ENCODE data around the gene ZNF586.

ZNF586 gene

DNA sequence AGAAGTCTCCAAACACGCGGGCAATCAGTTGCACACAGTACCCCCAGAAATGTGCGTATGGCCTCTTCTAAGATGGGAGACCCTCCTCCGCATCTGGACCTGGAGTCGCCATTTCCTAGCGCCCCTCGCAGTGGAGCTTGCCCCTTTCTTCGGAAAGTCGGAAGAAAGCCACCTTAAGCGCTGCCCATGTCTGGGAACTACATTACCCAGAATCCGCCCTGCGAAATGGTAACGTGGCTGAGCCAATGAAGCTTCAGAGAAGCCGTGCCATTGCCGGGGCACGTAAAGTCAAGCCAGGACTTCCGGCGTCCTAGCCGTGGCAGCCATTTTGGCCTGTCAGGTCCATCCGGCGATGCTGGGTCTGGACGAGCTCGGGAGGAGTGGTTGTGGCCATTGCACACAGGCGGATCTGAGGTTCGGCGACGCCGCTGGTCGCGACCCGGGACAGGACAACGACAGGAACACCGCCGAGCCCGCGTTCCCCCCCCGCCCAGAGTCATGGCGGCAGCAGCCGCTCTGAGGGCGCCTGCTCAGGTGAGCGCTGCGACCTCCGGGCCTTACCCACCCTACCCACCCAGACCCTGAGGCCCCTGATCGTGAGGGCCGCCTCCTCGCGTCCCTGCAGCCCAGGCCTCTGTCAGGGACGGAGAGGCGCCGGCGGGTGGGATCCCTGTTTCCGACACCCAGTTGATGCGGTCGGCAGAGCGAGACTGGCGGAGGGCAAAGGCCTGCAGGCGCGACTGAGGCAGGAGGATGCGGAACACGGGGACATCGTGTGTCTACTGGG lies at the start of gene ZNF586:
TSS of gene ZNF586 (plus strand) at position 332 of the 787 bp plus-strand sequence. CDS start at position 499, 167 bp downstream.
- no peak for TF ChIP-seq GATA3 (IDR thresholded peaks at IDR 0.05; ENCODE audit: low read depth, low read length)
- no peak for TF ChIP-seq GATA2 (IDR thresholded peaks at IDR 0.05; ENCODE audit: low read depth, low read length)

DNA sequence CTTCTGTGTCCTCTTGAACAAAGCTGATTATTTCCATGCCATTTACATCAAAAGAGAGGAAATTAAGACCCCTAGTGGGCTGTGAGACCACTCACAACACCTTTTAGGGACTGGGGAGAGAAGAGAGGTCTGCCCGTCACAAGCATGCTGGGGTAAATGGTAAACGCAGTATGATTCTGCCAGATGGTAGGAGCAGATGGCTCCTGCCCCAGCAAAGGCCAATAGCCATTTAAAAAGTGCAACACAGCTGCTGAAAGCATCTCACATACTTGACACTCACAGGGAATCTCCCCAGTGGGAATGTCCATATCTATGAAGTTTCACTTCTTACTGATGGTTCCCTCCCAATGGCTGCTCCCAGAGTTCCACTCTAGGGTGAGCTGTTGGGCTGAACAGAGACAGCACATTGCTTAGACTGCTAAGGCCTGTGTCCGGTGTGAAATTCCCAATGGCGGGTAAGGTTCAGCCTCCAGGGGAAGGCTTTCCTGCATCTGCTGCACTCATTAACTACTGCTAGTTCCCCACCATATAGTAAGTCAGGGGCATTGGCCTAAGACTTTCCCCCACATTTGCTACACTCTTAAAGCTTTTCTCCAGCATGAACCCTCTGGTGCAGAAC lies 49.5 kb upstream of the ZNF586 start:
- no peak for TF ChIP-seq GATA2 (IDR thresholded peaks at IDR 0.05; ENCODE audit: low read depth, low read length)
- TF ChIP-seq GATA3 (IDR thresholded peaks at IDR 0.05; ENCODE audit: low read depth, low read length) = no peak

DNA sequence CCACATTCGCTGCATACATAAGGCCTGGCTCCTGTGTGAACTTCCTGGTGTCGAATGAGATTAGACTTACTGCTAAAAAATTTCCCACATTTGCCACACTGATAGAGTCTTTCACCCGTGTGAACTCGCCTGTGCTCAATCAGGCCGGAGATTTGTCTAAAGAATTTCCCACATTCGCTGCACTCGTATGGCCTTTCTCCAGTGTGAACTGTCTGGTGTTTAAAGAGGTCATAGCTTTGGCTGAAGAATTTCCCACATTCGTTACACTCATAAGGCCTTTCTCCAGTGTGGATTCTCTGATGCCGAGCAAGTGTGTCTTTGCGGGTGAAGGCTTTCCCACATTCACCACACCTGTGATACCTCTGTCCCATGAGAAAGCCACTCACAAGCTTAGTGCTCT lies 48.6 kb upstream of the ZNF586 start:
- TF ChIP-seq GATA2 (IDR thresholded peaks at IDR 0.05; ENCODE audit: low read depth, low read length) (no peak), GATA3 (IDR thresholded peaks at IDR 0.05; ENCODE audit: low read depth, low read length) (no peak)

DNA sequence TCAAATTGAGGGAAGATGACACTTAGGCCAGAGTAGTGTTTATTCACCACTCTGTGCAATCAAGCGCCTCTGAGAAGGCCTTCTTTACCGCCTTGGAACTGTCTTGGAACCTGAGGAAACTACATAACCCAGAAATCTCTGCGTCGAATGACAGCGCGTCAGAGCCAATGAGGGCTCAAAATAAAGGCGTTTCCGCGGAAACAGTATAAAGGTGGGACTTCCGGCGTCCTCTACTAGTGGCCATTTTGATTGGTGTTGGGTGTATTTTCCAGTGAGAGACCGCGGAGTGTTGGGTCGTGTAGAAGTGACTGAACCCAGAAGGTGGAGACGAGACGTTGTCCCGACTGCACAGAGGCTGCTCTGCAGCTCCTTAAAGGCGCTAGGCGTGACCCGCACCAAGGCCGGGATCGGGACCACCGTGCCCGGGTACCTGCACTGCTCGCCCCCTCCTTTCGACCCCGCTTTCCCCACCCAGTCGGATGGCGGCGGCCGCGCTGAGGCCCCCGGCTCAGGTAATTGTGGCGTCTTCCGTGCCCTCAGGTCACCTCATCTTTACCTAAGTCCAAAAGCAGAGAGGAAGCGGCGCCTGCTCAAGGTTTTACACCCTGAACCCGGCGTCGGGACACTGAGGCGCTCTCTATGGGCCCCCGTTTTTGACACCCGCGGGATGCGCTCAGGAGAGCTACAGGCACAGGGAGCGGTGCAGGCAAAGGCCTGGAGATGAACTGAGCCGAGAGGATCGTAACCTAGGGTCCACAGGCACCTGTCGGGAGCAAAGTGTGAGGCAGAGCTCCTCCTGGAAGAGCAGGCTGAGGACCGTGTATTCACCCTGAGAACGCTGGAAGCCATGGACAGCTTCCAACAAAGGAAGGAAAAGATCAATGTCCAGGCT lies 22.6 kb upstream of the ZNF586 start, which contains the start of gene ZNF776:
TSS of gene ZNF776 (plus strand) at position 236 of the 892 bp plus-strand sequence. CDS start at position 480, 244 bp downstream.
- no peak for TF ChIP-seq GATA3 (IDR thresholded peaks at IDR 0.05; ENCODE audit: low read depth, low read length)
- no peak for TF ChIP-seq GATA2 (IDR thresholded peaks at IDR 0.05; ENCODE audit: low read depth, low read length)

DNA sequence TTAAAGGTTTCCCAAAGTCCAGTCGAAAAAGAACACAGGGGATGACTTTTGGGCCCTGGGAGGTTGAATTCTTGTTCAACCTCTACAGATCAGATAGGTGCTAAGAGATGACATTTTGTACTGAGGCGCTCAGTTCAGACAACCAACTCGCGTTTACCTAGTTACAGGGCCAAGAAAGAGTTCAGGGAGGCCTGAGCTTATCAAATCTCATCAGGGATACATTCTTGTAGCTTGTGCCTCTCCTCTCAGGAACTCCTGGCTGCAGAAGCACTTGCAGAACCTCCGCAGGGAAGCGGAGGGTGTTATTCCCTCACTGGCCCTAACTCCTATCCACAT lies 22.0 kb upstream of the ZNF586 start:
- TF ChIP-seq GATA3 (IDR thresholded peaks at IDR 0.05; ENCODE audit: low read depth, low read length) = no peak
- TF ChIP-seq GATA2 (IDR thresholded peaks at IDR 0.05; ENCODE audit: low read depth, low read length) = no peak

DNA sequence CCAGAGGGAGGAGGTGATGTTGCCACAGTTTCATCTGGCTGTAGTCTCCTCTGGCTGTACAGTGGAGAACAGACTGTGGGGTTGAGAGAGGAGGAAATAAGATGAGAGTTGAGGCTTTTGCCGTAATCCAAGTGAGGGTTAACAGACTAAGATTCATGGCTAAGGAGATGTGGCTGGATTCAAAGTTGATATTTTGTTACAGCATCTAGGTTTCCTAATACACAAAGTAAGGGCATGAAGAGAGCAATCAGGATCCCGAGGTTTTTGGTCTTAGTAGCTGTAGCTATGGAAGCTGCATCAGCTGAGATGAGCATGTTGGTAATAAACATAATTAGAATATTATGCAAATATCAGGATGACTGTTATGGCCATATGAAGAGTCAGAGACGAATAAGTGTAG lies 21.4 kb upstream of the ZNF586 start:
- no peak for TF ChIP-seq GATA2 (IDR thresholded peaks at IDR 0.05; ENCODE audit: low read depth, low read length)
- no peak for TF ChIP-seq GATA3 (IDR thresholded peaks at IDR 0.05; ENCODE audit: low read depth, low read length)

DNA sequence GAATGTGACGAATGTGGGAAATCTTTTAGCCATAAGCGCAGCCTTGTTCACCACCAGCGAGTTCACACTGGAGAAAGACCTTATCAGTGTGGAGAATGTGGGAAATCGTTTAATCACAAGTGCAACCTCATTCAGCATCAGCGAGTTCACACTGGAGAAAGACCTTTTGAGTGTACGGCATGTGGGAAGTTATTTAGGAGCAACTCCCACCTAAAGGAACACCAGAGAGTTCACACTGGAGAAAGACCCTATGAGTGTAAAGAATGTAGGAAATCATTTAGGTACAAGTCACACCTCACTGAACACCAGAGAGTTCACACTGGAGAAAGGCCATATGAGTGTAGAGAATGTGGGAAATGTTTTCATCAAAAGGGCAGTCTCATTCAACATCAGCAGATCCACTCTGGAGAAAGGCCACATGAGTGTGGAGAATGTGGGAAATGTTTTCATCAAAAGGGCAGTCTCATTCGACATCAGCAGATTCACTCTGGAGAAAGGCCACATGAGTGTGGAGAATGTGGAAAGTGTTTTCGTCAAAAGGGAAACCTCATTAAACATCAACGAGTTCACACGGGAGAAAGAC lies 15.3 kb upstream of the ZNF586 start:
- TF ChIP-seq GATA2 (IDR thresholded peaks at IDR 0.05; ENCODE audit: low read depth, low read length) (no peak), GATA3 (IDR thresholded peaks at IDR 0.05; ENCODE audit: low read depth, low read length) (no peak)

DNA sequence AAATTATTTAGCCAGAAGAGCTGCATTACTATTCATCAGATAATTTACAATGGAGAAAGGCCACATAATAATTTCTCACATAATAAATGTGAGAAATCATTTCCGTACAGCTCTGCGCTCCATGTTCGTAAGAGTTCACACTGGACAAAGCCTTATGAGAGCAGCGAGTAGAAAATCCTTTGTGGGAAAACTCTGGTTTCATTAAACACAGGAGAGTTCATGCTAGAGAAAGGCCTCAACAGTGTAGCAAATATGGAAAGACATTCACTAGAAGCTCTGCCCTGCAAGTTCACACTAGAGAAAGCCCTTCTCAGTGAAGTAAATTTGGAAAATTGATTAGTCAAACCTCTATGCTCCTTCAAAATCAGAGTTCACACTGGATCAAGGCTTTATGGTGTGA lies 14.4 kb upstream of the ZNF586 start:
- TF ChIP-seq GATA2 (IDR thresholded peaks at IDR 0.05; ENCODE audit: low read depth, low read length) = no peak
- no peak for TF ChIP-seq GATA3 (IDR thresholded peaks at IDR 0.05; ENCODE audit: low read depth, low read length)

DNA sequence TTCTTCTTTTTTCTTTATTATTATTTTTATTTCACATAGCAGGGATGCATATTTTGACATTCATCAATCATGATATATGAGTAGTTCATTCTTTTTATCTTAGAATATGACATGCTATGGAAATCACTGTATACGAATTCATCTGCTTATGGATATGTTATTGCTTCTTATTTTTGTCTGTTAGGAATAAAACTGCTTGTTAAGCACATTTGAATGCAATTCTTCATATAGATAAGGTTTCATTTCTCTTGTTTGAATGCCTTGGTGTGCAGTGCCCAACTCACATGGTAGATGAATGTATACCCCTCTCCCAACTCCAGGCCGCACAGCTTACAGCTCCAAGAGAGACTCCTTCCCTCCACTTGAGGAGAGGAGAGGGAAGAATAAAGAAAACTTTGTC lies 11.5 kb upstream of the ZNF586 start:
- TF ChIP-seq GATA3 (IDR thresholded peaks at IDR 0.05; ENCODE audit: low read depth, low read length) (no peak), GATA2 (IDR thresholded peaks at IDR 0.05; ENCODE audit: low read depth, low read length) (no peak)

DNA sequence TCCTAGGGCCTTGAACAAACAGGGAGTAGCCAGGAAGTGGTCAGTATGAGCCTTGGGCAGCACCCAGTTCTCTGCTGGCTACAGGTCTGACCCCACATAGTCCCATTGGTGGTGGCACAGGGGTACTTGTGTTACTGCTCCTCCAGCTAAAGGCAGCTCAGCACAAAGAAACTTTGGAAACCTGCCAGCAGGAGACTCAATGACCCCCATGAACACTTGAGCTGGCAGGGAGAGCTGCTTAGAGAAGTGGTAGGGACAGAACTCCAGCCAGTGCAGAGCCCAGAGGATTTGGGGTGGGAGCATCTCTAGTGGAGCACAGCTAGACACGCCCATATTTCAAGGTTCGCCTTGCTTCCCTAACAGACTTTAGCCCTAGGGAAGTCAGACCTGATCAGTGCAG lies 10.4 kb upstream of the ZNF586 start:
- no peak for TF ChIP-seq GATA2 (IDR thresholded peaks at IDR 0.05; ENCODE audit: low read depth, low read length)
- TF ChIP-seq GATA3 (IDR thresholded peaks at IDR 0.05; ENCODE audit: low read depth, low read length) = no peak

DNA sequence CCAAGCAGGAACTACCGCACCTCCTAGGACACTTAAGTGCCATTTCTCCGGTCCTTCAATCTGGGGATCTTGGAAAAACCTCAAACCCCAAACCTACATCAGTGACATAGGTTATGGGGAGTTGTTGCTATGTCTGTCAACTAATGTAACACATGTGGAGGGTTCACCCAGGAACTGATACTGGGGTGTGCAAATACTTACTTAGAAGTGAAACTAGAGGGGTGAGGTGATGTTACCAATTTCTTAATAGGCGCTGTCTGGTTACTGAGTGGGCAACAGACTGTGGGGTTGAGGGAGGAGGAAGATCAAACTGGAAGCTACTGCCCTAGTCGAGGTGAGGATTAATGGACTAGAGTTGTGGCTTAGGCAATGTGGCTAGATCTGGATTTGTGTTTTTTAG lies 1.9 kb downstream of the ZNF586 start:
- no peak for TF ChIP-seq GATA3 (IDR thresholded peaks at IDR 0.05; ENCODE audit: low read depth, low read length)
- no peak for TF ChIP-seq GATA2 (IDR thresholded peaks at IDR 0.05; ENCODE audit: low read depth, low read length)

DNA sequence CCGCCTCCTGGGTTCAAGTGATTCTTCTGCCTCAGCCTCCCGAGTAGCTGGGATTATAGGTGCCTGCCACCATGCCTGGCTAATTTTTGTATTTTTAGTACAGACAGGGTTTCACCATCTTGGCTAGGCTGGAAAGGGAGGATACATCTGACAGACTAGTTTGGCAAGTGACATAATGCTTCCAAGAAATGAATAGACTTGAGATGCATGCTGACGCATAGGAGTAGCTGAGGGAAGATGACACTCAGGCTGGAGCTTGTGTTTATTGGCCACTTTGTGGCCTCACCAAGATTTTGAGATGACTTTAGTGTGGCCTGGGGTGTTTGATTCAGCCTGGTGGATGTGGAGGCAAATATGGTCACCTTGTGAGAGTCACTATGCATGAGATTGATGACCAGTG lies 4.0 kb downstream of the ZNF586 start:
- TF ChIP-seq GATA3 (IDR thresholded peaks at IDR 0.05; ENCODE audit: low read depth, low read length) (no peak), GATA2 (IDR thresholded peaks at IDR 0.05; ENCODE audit: low read depth, low read length) (no peak)

DNA sequence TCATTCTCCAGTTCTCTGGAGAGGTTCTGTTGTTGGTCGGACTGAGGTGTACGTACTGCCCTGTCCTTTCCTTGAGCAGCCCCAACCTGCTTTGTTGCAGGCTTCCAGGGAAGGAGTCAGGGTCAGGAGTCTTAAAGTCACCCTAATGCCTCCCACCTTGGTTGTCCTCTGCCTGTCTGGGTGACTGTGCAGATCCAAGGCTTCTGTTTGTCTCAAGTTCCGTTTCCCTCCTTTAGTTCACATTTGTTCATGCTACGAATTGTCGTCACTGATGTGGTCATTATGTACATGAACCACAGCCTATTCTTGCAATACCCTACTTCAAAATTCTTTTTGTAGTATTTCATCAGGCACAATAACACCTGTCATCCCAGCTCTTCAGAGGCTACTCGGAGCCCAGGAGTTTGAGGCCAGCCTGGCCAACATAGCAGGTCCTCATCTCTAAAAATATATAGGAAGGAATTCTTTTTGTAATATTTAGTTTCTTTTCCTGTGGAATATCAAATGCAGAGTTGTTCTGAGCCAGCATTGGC lies 7.4 kb downstream of the ZNF586 start:
- TF ChIP-seq GATA2 (IDR thresholded peaks at IDR 0.05; ENCODE audit: low read depth, low read length) (no peak), GATA3 (IDR thresholded peaks at IDR 0.05; ENCODE audit: low read depth, low read length) (no peak)

DNA sequence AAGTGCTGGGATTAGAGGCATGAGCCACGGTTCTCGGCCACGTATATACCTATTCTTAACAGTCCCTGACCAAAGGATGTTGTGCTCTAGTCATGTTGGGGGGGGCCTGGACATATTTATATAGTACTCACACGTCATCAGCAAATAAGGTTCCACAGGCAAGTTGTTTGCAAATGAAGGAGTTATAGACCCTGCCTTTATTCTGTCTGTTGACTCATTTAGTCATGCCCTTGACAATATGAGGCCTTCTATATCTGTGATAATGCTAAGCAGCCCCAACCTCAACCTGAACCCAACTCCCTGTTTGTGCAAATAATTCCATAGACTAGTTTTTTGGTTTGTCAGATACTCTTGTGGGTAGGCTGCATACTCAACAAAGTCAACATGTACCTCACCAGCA lies 8.9 kb downstream of the ZNF586 start:
- TF ChIP-seq GATA2 (IDR thresholded peaks at IDR 0.05; ENCODE audit: low read depth, low read length) (no peak), GATA3 (IDR thresholded peaks at IDR 0.05; ENCODE audit: low read depth, low read length) (no peak)

Data from SH-SY5Y (cell line).